Endodermal cell (in vitro differentiated cells): ENCODE results near the gene CHAT. TPM values are rescaled to one million over a fixed set of nuclear protein-coding genes. Genes with fewer than 3 reads are reported as not detected.

Source experiments
- DNase-seq: peaks from one replicate; pipeline ENCODE4 v3.0.0-alpha.2; 2017
- H3K27ac ChIP-seq: 2 replicates; pipeline ENCODE4 v1.5.1; 2013; ENCODE audit warnings: mild to moderate bottlenecking, low read depth, low read length, moderate library complexity
- H3K27me3 ChIP-seq: 2 replicates; pipeline ENCODE4 v1.6.1; 2013; ENCODE audit warnings: mild to moderate bottlenecking, low read length, moderate library complexity; ENCODE audit not compliant: insufficient read depth, control insufficient read depth, poor library complexity, severe bottlenecking
- H3K36me3 ChIP-seq: 2 replicates; pipeline ENCODE4 v1.7.0; 2013; ENCODE audit warnings: mild to moderate bottlenecking, low read length, moderate library complexity; ENCODE audit not compliant: control insufficient read depth, insufficient read depth
- H3K4me1 ChIP-seq: one replicate; pipeline ENCODE4 v1.7.0; 2013; ENCODE audit warnings: low read length; ENCODE audit not compliant: control insufficient read depth, insufficient read depth
- H3K4me3 ChIP-seq: 2 replicates; pipeline ENCODE4 v1.5.1; 2013; ENCODE audit warnings: mild to moderate bottlenecking, low read length, moderate library complexity
- H3K9ac ChIP-seq: 2 replicates; pipeline ENCODE4 v1.6.1; 2013; ENCODE audit warnings: mild to moderate bottlenecking, low read length, moderate library complexity; ENCODE audit not compliant: poor library complexity, severe bottlenecking; ENCODE audit errors: extremely low read depth
- H3K9me3 ChIP-seq: 2 replicates; pipeline ENCODE4 v1.6.1; 2013; ENCODE audit warnings: mild to moderate bottlenecking, low read length, moderate library complexity; ENCODE audit not compliant: control insufficient read depth
- H3K27ac Mint-ChIP-seq: 2 replicates; pipeline ENCODE4 v1.8.0; 2020; ENCODE audit warnings: mixed read lengths
- H3K27me3 Mint-ChIP-seq: 2 replicates; pipeline ENCODE4 v1.8.0; 2021; ENCODE audit warnings: mild to moderate bottlenecking, mixed read lengths; ENCODE audit not compliant: insufficient read depth
- H3K36me3 Mint-ChIP-seq: 2 replicates; pipeline ENCODE4 v1.8.0; 2020; ENCODE audit warnings: low read depth, mixed read lengths
- H3K4me1 Mint-ChIP-seq: 2 replicates; pipeline ENCODE4 v1.8.0; 2020; ENCODE audit warnings: mixed read lengths
- H3K4me3 Mint-ChIP-seq: 2 replicates; pipeline ENCODE4 v1.8.0; 2020; ENCODE audit warnings: mild to moderate bottlenecking, moderate library complexity, mixed read lengths
- H3K9me3 Mint-ChIP-seq: 2 replicates; pipeline ENCODE4 v1.8.0; 2020; ENCODE audit warnings: mild to moderate bottlenecking, mixed read lengths
- WGBS, 2 experiments: methylation state at CpG; one replicate each; pipeline versions ENCODE4 v1.1.5 to v1.1.7; 2013; ENCODE audit warnings: missing lambda C conversion rate in 2 of 2, mixed read lengths in 1 of 2; ENCODE audit not compliant: insufficient coverage in 1 of 2, insufficient read length in 1 of 2; 5-methylcytosine and 5-hydroxymethylcytosine counted together
- total RNA-seq, 2 donors: library from RNA; stranded (reverse); fragmentation: NEBNext Ultra II Directional in 1 of 2; extraction: Animal tissue kit (Norgen Biotek cat#: 25700) in 1 of 2; gene quantifications; 2 replicates in 1 of 2; 3 replicates in 1 of 2; pipeline ENCODE4 v1.2.1, GENCODE V29; 2021
- TF ChIP-seq, protein P1 (sequence below): fragments of 200-600 bp; sonication (generic); conservative IDR thresholded peaks from 2 replicates; pipeline ENCODE4 v1.5.0; 2021; ENCODE audit warnings: antibody characterized with exemption, mild to moderate bottlenecking

CHAT gene
- total RNA-seq, 2 donors from 2014 or later, result not detected

DNA sequence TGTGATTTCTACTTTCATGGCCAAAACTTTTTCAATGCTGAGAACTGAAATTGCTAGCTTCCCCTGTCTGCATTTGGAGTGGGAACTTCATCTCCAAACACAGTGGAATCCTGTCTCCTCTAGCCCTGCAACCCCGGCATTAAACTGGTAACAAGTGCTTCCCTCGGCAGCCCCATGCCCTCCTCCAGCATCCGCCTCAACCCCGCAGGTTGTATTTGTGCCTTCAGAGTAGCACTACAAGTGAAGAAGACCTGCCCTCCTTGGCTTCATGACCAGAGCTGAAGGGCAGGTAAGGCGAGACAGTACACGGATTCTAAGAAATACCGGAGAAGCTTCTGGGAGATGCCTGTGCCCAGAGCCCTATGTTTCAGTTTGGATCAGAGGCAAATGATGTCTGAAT, 82.5 kb downstream of the CHAT start:
- H3K9me3 Mint-ChIP-seq, result peaks cover 7% of the 10 kb centered on the region
- no peak overlapping the region for H3K4me3 Mint-ChIP-seq
- Histone ChIP-seq H3K9me3 (no peaks in the 10 kb centered on the region), H3K4me3 (no peak overlapping the region), H3K36me3 (no peaks in the 10 kb centered on the region), H3K4me1 (no peaks in the 10 kb centered on the region), H3K27ac (no peak overlapping the region), H3K9ac (no peak overlapping the region), H3K27me3 (peaks cover 14% of the 10 kb centered on the region)
- H3K27ac Mint-ChIP-seq, result no peak overlapping the region
- H3K4me1 Mint-ChIP-seq, result peaks cover 2% of the 10 kb centered on the region
- H3K27me3 Mint-ChIP-seq, result peaks cover 55% of the 10 kb centered on the region
- TF ChIP-seq, protein P1, sequence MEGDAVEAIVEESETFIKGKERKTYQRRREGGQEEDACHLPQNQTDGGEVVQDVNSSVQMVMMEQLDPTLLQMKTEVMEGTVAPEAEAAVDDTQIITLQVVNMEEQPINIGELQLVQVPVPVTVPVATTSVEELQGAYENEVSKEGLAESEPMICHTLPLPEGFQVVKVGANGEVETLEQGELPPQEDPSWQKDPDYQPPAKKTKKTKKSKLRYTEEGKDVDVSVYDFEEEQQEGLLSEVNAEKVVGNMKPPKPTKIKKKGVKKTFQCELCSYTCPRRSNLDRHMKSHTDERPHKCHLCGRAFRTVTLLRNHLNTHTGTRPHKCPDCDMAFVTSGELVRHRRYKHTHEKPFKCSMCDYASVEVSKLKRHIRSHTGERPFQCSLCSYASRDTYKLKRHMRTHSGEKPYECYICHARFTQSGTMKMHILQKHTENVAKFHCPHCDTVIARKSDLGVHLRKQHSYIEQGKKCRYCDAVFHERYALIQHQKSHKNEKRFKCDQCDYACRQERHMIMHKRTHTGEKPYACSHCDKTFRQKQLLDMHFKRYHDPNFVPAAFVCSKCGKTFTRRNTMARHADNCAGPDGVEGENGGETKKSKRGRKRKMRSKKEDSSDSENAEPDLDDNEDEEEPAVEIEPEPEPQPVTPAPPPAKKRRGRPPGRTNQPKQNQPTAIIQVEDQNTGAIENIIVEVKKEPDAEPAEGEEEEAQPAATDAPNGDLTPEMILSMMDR, result no peak
- H3K36me3 Mint-ChIP-seq, result no peaks in the 10 kb centered on the region
- WGBS, 2 experiments, result 88 to 99% methylated on average over 7 of the region's 7 CpGs
- DNase-seq, result no peak

DNA sequence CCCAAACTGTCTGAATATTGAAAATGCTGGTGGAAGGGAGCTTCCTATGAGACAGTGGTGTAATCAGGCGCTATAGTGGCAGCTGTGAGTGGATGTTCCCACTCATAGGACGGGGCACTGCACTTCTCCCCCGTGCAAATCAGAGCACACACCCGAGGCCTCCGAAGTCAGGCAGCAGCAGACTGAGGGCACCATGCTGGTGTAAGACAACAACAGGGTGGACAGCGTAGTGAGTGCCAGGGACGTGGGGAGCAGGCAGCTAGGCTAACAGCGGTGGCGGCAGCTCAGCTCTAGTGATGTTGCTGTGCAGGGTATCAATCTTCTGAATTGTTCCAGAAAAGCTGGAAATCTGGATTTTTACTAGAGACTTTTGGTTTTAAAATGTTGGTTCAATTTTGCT, 84.8 kb downstream of the CHAT start:
- Mint-ChIP-seq H3K27ac (no peak overlapping the region), H3K4me3 (no peak overlapping the region), H3K36me3 (no peaks in the 10 kb centered on the region), H3K4me1 (peaks cover 2% of the 10 kb centered on the region), H3K9me3 (peaks cover under 1% of the 10 kb centered on the region), H3K27me3 (peaks cover 33% of the 10 kb centered on the region)
- H3K27ac ChIP-seq, result no peak overlapping the region
- H3K4me3 ChIP-seq, result no peak overlapping the region
- no peak for DNase-seq
- 89 to 92% methylated on average over 4 to 9 of the region's 9 CpGs for WGBS, 2 experiments
- H3K4me1 ChIP-seq, result no peaks in the 10 kb centered on the region
- H3K9ac ChIP-seq, result no peak overlapping the region
- H3K27me3 ChIP-seq, result no peaks in the 10 kb centered on the region
- TF ChIP-seq, protein P1, result no peak
- H3K9me3 ChIP-seq, result no peaks in the 10 kb centered on the region
- no peaks in the 10 kb centered on the region for H3K36me3 ChIP-seq

DNA sequence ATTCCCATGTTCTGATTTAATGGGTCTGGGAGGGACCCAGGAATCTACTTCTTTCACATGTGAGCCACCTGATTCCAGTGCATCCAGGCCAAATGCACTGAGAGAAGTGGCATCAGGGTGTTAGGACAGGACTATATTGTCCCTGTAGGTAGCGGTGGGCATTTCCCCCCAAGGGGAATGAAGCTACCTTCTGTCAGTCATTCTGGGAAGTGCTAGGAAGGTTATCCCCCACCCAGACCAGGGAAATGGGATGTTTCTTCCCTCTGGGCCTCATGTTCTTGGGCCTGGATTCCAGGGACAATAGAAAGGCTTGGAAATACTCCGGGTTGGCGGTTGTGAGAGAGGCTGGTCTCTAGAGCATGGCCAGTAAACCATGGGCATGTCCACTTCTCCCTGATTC, 86.4 kb downstream of the CHAT start:
- Mint-ChIP-seq H3K27me3 (peaks cover 22% of the 10 kb centered on the region), H3K4me3 (no peak overlapping the region), H3K36me3 (no peaks in the 10 kb centered on the region), H3K27ac (no peak overlapping the region), H3K9me3 (peaks cover 3% of the 10 kb centered on the region), H3K4me1 (peaks cover 2% of the 10 kb centered on the region)
- Histone ChIP-seq H3K36me3 (no peaks in the 10 kb centered on the region), H3K27ac (no peak overlapping the region), H3K9ac (no peak overlapping the region), H3K4me3 (no peak overlapping the region), H3K4me1 (no peaks in the 10 kb centered on the region), H3K27me3 (no peaks in the 10 kb centered on the region), H3K9me3 (no peaks in the 10 kb centered on the region)
- WGBS, 2 experiments, result 91 to 94% methylated on average over 2 to 3 of the region's 3 CpGs
- TF ChIP-seq, protein P1, result no peak
- DNase-seq, result no peak
